Testis (tissue), 3 donors: ENCODE results near the gene DUSP6. TPM values are rescaled to one million over a fixed set of nuclear protein-coding genes. Genes with fewer than 3 reads are reported as not detected.

Experiments
- DNase-seq: peaks from one replicate; pipeline ENCODE4 v3.0.0-alpha.2; 2019
- H3K27ac ChIP-seq, 2 donors: fragments of 200-600 bp; sonication (generic); one replicate each; pipeline ENCODE4 v1.5.1; 2019
- H3K27me3 ChIP-seq: fragments of 200-600 bp; sonication (generic); one replicate; pipeline ENCODE4 v1.5.1; 2019
- H3K36me3 ChIP-seq: fragments of 200-600 bp; sonication (generic); one replicate; pipeline ENCODE4 v1.5.1; 2017; ENCODE audit warnings: low read depth; ENCODE audit errors: missing control alignments
- H3K4me1 ChIP-seq: fragments of 200-600 bp; sonication (generic); one replicate; pipeline ENCODE4 v1.5.1; 2019
- H3K4me3 ChIP-seq, 2 donors: fragments of 200-600 bp; sonication (generic); one replicate each; pipeline ENCODE4 v1.5.1; 2017 to 2019
- H3K9me3 ChIP-seq: fragments of 200-600 bp; sonication (generic); one replicate; pipeline ENCODE4 v1.5.1; 2017
- POLR2A ChIP-seq: fragments of 450-650 bp; IDR thresholded peaks from one replicate; pipeline ENCODE4 v1.6.1; 2017; ENCODE audit warnings: antibody characterized with exemption, mild to moderate bottlenecking, moderate library complexity
- WGBS, 2 donors: methylation state at CpG; one replicate each; pipeline ENCODE4 v1.1.5; 2018; 5-methylcytosine and 5-hydroxymethylcytosine counted together
- intact Hi-C: fragments of 100-400 bp; cut with DNase I; formaldehyde crosslinking; loops from one replicate; pipeline ENCODE4 v1.15.1; 2023; ENCODE audit warnings: low total_unique reads
- polyA plus RNA-seq: library from polyadenylated mRNA; stranded (reverse); fragments of 350-450 nt; fragmentation: Illumina TruSeq; extraction: RNeasy Lipid Tissue Mini Kit (QIAGEN cat#74804); gene quantifications from one replicate; pipeline ENCODE4 v1.2.3, GENCODE V29; 2014; ENCODE audit warnings: low read depth, low replicate concordance; ENCODE audit not compliant: insufficient read depth
- total RNA-seq, 2 donors: library from RNA; depleted of rRNA; stranded (reverse); fragments of >200 nt; gene quantifications; one replicate each; pipeline ENCODE4 v1.2.3, GENCODE V29; 2016
- TF ChIP-seq, protein P1 (sequence below), 3 experiments: fragments of 450-650 bp in 2 of 3; fragments of 200-600 bp in 1 of 3; sonication (generic) in 1 of 3; IDR thresholded peaks; one replicate each; pipeline ENCODE4 v1.5.1; 2016 to 2019; ENCODE audit warnings: antibody characterized with exemption in 3 of 3, mild to moderate bottlenecking in 2 of 3, moderate library complexity in 1 of 3

DUSP6 gene
- total and polyA plus RNA-seq, 3 donors from 2014 or later = 10.9 to 17.2 (median 15.1) TPM

DNA sequence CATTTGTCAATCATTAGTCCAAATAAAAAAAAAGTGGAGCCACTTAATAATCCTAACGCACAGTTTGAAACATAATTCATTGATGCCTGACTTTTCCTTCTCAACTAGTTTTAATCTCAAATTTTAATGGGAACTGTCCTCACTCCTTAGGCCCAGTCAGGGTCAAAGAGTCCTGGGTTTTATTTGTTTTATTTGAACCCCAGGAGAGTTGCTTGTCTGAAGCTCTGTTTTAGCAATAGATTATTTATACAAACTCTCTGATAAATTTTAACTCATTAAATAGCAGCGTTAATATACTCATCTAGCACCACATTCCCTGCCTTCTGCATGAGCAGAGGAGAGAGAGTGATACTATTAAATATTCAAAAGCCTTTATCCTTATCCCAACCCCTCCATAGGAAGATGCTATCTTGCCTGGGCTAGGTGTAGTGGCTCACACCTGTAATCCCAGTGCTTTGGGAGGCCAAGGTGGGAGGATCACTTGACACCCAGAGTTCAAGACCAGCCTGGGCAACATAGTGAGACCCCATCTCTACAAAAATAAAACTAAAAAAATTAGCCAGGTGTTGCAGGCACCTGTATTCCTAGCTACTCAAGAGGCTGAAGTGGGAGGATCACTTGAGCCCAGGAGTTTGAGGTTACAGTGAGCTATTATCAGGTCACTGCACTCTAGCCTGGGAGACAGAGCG is 14.5 kb upstream of the DUSP6 start:
- intact Hi-C loops = no loop called here
- Histone ChIP-seq H3K27me3 (no peaks in the 10 kb centered on the region), H3K36me3 (no peaks in the 10 kb centered on the region), H3K27ac (no peak overlapping the region), H3K4me3 (no peak overlapping the region), H3K9me3 (no peaks in the 10 kb centered on the region), H3K4me1 (no peaks in the 10 kb centered on the region)
- no peak for DNase-seq
- 84 to 89% methylated on average over 3 of the region's 3 CpGs for WGBS, 2 donors
- TF ChIP-seq, protein P1, sequence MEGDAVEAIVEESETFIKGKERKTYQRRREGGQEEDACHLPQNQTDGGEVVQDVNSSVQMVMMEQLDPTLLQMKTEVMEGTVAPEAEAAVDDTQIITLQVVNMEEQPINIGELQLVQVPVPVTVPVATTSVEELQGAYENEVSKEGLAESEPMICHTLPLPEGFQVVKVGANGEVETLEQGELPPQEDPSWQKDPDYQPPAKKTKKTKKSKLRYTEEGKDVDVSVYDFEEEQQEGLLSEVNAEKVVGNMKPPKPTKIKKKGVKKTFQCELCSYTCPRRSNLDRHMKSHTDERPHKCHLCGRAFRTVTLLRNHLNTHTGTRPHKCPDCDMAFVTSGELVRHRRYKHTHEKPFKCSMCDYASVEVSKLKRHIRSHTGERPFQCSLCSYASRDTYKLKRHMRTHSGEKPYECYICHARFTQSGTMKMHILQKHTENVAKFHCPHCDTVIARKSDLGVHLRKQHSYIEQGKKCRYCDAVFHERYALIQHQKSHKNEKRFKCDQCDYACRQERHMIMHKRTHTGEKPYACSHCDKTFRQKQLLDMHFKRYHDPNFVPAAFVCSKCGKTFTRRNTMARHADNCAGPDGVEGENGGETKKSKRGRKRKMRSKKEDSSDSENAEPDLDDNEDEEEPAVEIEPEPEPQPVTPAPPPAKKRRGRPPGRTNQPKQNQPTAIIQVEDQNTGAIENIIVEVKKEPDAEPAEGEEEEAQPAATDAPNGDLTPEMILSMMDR (IDR thresholded peaks at IDR 0.05) = no peak
- no peak for TF ChIP-seq POLR2A

GRCh38 chr12:89364631-89365030 is 12.3 kb upstream of the DUSP6 start:
- Histone ChIP-seq H3K27me3 (no peaks in the 10 kb centered on the region), H3K36me3 (no peaks in the 10 kb centered on the region), H3K4me3 (no peak overlapping the region), H3K27ac (no peak overlapping the region), H3K4me1 (no peaks in the 10 kb centered on the region), H3K9me3 (no peaks in the 10 kb centered on the region)
- TF ChIP-seq, protein P1 (IDR thresholded peaks at IDR 0.05) = no peak
- no peak for TF ChIP-seq POLR2A
- DNase-seq = no peak
- WGBS, 2 donors = 83 to 91% methylated on average over 2 of the region's 2 CpGs
- intact Hi-C loops = no loop called here

DNA sequence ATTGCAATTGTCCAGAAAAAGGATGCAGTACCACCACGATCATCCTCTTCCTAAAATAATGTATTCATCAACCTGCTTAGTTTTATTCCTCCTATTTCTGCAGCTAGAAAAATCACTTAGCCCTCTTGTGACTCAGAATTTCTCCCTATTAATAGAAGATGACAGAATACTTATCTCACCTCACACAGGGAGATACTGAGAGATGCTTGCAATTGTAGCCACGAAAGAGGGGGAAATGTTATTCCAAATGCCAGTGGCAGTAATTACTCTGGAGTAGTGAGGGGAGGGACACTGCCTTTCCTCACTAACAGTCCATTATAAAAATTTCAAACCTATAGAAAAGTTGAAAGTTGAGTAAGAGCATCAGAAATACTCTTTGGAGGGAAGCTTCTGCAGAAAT is 11.8 kb upstream of the DUSP6 start:
- DNase-seq = no peak

GRCh38 chr12:89363582-89363981 is 11.3 kb upstream of the DUSP6 start:
- no peak for TF ChIP-seq POLR2A
- H3K4me3 ChIP-seq = no peak overlapping the region
- no peaks in the 10 kb centered on the region for H3K9me3 ChIP-seq
- H3K27me3 ChIP-seq = no peaks in the 10 kb centered on the region
- intact Hi-C loops = no loop called here
- H3K36me3 ChIP-seq = no peaks in the 10 kb centered on the region
- no peaks in the 10 kb centered on the region for H3K4me1 ChIP-seq
- DNase-seq = no peak
- no peak overlapping the region for H3K27ac ChIP-seq

More for the DNA sequence above, 11.8 kb upstream of the DUSP6 start:
- TF ChIP-seq, protein P1 (IDR thresholded peaks at IDR 0.05) = no peak
- TF ChIP-seq POLR2A = no peak
- H3K4me1 ChIP-seq = no peaks in the 10 kb centered on the region
- WGBS, 2 donors = 83 to 85% methylated on average over 2 of the region's 2 CpGs
- no peaks in the 10 kb centered on the region for H3K27me3 ChIP-seq
- no peak overlapping the region for H3K4me3 ChIP-seq
- H3K36me3 ChIP-seq = no peaks in the 10 kb centered on the region
- intact Hi-C loops = no loop called here
- no peak overlapping the region for H3K27ac ChIP-seq
- no peaks in the 10 kb centered on the region for H3K9me3 ChIP-seq

DNA sequence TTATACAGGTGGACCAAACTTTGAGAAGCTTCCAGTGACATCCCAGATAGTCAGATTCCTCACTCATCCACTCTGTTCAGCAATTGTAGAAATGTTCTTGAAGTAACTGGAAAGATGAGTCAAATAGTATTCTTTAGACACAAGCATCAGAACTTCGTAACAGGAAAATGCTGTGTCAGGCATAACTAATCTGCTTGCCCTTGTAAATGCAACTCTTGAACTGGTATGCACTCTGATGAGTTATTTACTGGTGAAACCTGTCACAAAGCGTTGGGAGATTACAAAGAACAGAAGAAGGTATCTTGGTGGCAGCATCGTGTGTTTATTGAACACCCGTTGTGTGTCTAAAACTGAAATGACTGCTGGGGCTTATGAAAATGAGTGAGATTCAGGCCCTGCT is 10.8 kb upstream of the DUSP6 start:
- no peak for TF ChIP-seq POLR2A
- intact Hi-C loops = no loop called here
- Histone ChIP-seq H3K36me3 (no peaks in the 10 kb centered on the region), H3K27ac (no peak overlapping the region), H3K27me3 (no peaks in the 10 kb centered on the region), H3K4me1 (no peaks in the 10 kb centered on the region), H3K9me3 (no peaks in the 10 kb centered on the region), H3K4me3 (no peak overlapping the region)
- WGBS, 2 donors = 69 to 94% methylated on average over 4 of the region's 4 CpGs
- DNase-seq = no peak

DNA sequence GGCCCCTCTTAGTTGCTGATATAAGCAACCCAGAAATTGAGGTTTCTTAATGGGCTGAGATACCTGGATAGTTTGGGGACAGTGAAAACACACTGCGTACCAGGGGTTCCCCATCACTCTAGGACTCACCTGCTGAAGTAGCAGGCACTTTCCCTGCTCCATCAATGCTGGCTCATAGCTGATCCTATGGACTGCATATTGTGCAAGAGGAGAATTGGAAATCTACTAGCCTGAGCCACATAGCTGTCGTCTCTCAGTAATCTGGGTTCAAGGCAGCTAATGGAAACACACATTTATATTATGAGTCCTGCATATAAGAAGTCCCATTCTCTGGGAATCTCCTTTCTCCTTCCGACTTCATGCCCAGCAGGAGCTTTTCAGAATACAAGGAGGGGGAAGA is 7.3 kb upstream of the DUSP6 start:
- Histone ChIP-seq H3K4me1 (no peaks in the 10 kb centered on the region), H3K36me3 (no peaks in the 10 kb centered on the region), H3K27me3 (no peaks in the 10 kb centered on the region), H3K4me3 (no peak overlapping the region), H3K27ac (no peak overlapping the region), H3K9me3 (no peaks in the 10 kb centered on the region)
- TF ChIP-seq, protein P1 (IDR thresholded peaks at IDR 0.05) = no peak
- no peak for TF ChIP-seq POLR2A
- intact Hi-C loops = no loop called here
- WGBS, 2 donors = 94 to 100% methylated on average over 3 of the region's 3 CpGs
- no peak for DNase-seq
